Common myeloid progenitor, CD34-positive (primary cell): ENCODE results near the gene PID1. TPM values are rescaled to one million over a fixed set of nuclear protein-coding genes. Genes with fewer than 3 reads are reported as not detected.

Source experiments
- CTCF ChIA-PET: fragments of 350-600 bp; sonication (Branson Sonifier 250); formaldehyde crosslinking; loops from one replicate; lab custom pipeline; 2021; ENCODE audit warnings: antibody characterized with exemption; lab: Charles Lee
- POLR2A ChIA-PET: fragments of 350-600 bp; sonication (Branson Sonifier 250); formaldehyde crosslinking; loops from one replicate; lab custom pipeline; 2021; ENCODE audit warnings: antibody characterized with exemption; lab: Charles Lee
- DNase-seq, 3 donors: peaks; one replicate each; pipeline versions ENCODE4 v3.0.0 to v3.0.0-alpha.2; 2013
- H3K27ac ChIP-seq, 2 experiments: 1 replicate in 1 of 2; 2 replicates in 1 of 2; pipeline ENCODE4 v1.7.0; 2013; ENCODE audit warnings: inconsistent platforms in 2 of 2, low read length in 2 of 2, mild to moderate bottlenecking in 2 of 2, low read depth in 1 of 2, moderate library complexity in 1 of 2; ENCODE audit not compliant: severe bottlenecking in 2 of 2, insufficient read depth in 1 of 2, poor library complexity in 1 of 2
- H3K27me3 ChIP-seq, 5 experiments: replicated peaks in 2 of 5; 1 replicate in 3 of 5; 2 replicates in 2 of 5; pipeline versions ENCODE4 v1.6.1 to v1.7.0; 2013; ENCODE audit warnings: low read length in 4 of 5, mild to moderate bottlenecking in 2 of 5, moderate library complexity in 2 of 5, inconsistent platforms in 1 of 5; ENCODE audit not compliant: insufficient read depth in 5 of 5, control insufficient read depth in 4 of 5
- H3K36me3 ChIP-seq, 4 experiments: 1 replicate in 2 of 4; 2 replicates in 2 of 4; pipeline versions ENCODE4 v1.6.1 to v1.7.0; 2013; ENCODE audit warnings: low read length in 3 of 4, control low read depth in 1 of 4, mild to moderate bottlenecking in 1 of 4; ENCODE audit not compliant: control insufficient read depth in 4 of 4, insufficient read depth in 4 of 4
- H3K4me1 ChIP-seq, 4 experiments: 1 replicate in 3 of 4; 2 replicates in 1 of 4; pipeline versions ENCODE4 v1.6.1 to v1.7.1; 2013; ENCODE audit warnings: low read length in 3 of 4, mild to moderate bottlenecking in 3 of 4, control low read depth in 1 of 4, inconsistent platforms in 1 of 4, moderate library complexity in 1 of 4; ENCODE audit not compliant: control insufficient read depth in 4 of 4, insufficient read depth in 4 of 4; ENCODE audit errors: control extremely low read depth in 1 of 4
- H3K4me3 ChIP-seq, 7 experiments: 1 replicate in 4 of 7; 2 replicates in 3 of 7; pipeline versions ENCODE4 v1.5.1 to v1.7.0; 2013; ENCODE audit warnings: mild to moderate bottlenecking in 7 of 7, low read length in 6 of 7, moderate library complexity in 6 of 7, inconsistent platforms in 2 of 7, low read depth in 2 of 7, control low read depth in 1 of 7; ENCODE audit not compliant: insufficient read depth in 4 of 7, control insufficient read depth in 1 of 7; ENCODE audit errors: extremely low read depth in 1 of 7
- H3K9me3 ChIP-seq, 5 experiments: 1 replicate in 4 of 5; 2 replicates in 1 of 5; pipeline versions ENCODE4 v1.6.1 to v1.7.1; 2013; ENCODE audit warnings: low read length in 4 of 5, mild to moderate bottlenecking in 2 of 5, inconsistent platforms in 1 of 5, low read depth in 1 of 5, moderate library complexity in 1 of 5; ENCODE audit not compliant: control insufficient read depth in 4 of 5, insufficient read depth in 2 of 5; ENCODE audit errors: control extremely low read depth in 1 of 5
- WGBS: methylation state at CpG from one replicate; pipeline ENCODE4 v1.1.5; 2013; ENCODE audit not compliant: insufficient coverage; 5-methylcytosine and 5-hydroxymethylcytosine counted together
- polyA plus RNA-seq: library from polyadenylated mRNA; unstranded; fragments of 120-200 nt; gene quantifications from one replicate; pipeline ENCODE4 v1.2.1, GENCODE V29; 2013

PID1 gene
- 0.08 TPM for polyA plus RNA-seq

- Histone ChIP-seq H3K27me3 (peaks cover 15 to 61% (median 26%) of the 10 kb centered on the region in 5 experiments), H3K4me3 (peak within 1 kb of the TSS in 2 of 7 experiments; percentile 1 to 32), H3K9me3 (no peaks in the 10 kb centered on the region), H3K4me1 (no peaks in the 10 kb centered on the region), H3K36me3 (no peaks in the 10 kb centered on the region), H3K27ac (no peak within 1 kb of the TSS)
- WGBS, result 11% methylated on average over 30 of the region's 68 CpGs
- DNase-seq, result peak in 1 of 3 donors; percentile 1
- POLR2A ChIA-PET, result no interaction called here
- CTCF ChIA-PET, result no interaction called here
Observed at GRCh38 chr2:229270551-229271410, at the start of gene PID1. TSS of gene PID1 (minus strand) at chr2:229271287. CDS start at chr2:229271043, 244 bp downstream.

- no peaks in the 10 kb centered on the region for H3K36me3 ChIP-seq
- WGBS, result no CpG with 5 or more reads among the region's 3 CpGs
- H3K4me1 ChIP-seq, result no peaks in the 10 kb centered on the region
- DNase-seq, result no peak
- ChIA-PET CTCF (no interaction called here), POLR2A (no interaction called here)
- no peaks in the 10 kb centered on the region for H3K9me3 ChIP-seq
- H3K4me3 ChIP-seq, result no peak overlapping the region
- no peak overlapping the region for H3K27ac ChIP-seq
- no peaks in the 10 kb centered on the region for H3K27me3 ChIP-seq
Observed at GRCh38 chr2:229319558-229319957, 48.5 kb upstream of the PID1 start.

GRCh38 chr2:229314117-229314516 is 43.0 kb upstream of the PID1 start:
- H3K27ac ChIP-seq, result no peak overlapping the region

GRCh38 chr2:229313591-229313990 is 42.5 kb upstream of the PID1 start:
- CTCF ChIA-PET, result no interaction called here
- DNase-seq, result no peak

More at GRCh38 chr2:229314117-229314516, 43.0 kb upstream of the PID1 start:
- H3K36me3 ChIP-seq, result no peaks in the 10 kb centered on the region
- H3K4me1 ChIP-seq, result no peaks in the 10 kb centered on the region
- peaks cover 0 to 3% (median 0%) of the 10 kb centered on the region in 5 experiments for H3K27me3 ChIP-seq
- no peak overlapping the region for H3K4me3 ChIP-seq
- ChIA-PET CTCF (no interaction called here), POLR2A (no interaction called here)
- 96% methylated on average over 5 of the region's 5 CpGs for WGBS
- H3K9me3 ChIP-seq, result no peaks in the 10 kb centered on the region
- no peak for DNase-seq

GRCh38 chr2:229301237-229301636 is 30.1 kb upstream of the PID1 start:
- WGBS, result 64% methylated on average over 2 of the region's 2 CpGs
- H3K27me3 ChIP-seq, result no peaks in the 10 kb centered on the region
- no peak overlapping the region for H3K4me3 ChIP-seq
- no peaks in the 10 kb centered on the region for H3K9me3 ChIP-seq
- H3K27ac ChIP-seq, result no peak overlapping the region
- H3K4me1 ChIP-seq, result no peaks in the 10 kb centered on the region
- POLR2A ChIA-PET, result no interaction called here
- no peak for DNase-seq
- no peaks in the 10 kb centered on the region for H3K36me3 ChIP-seq
- CTCF ChIA-PET, result no interaction called here

More at GRCh38 chr2:229313591-229313990, 42.5 kb upstream of the PID1 start:
- Histone ChIP-seq H3K27me3 (peaks cover 0 to 3% (median 0%) of the 10 kb centered on the region in 5 experiments), H3K4me3 (no peak overlapping the region), H3K36me3 (no peaks in the 10 kb centered on the region), H3K4me1 (no peaks in the 10 kb centered on the region), H3K9me3 (no peaks in the 10 kb centered on the region), H3K27ac (no peak overlapping the region)
- no CpG with 5 or more reads among the region's 3 CpGs for WGBS
- POLR2A ChIA-PET, result no interaction called here

- CTCF ChIA-PET, result no interaction called here
- WGBS, result no CpG with 5 or more reads among the region's 3 CpGs
- no peak overlapping the region for H3K27ac ChIP-seq
Observed at GRCh38 chr2:229300790-229301189, 29.7 kb upstream of the PID1 start.

GRCh38 chr2:229300371-229300770 is 29.3 kb upstream of the PID1 start:
- CTCF ChIA-PET, result no interaction called here
- H3K36me3 ChIP-seq, result no peaks in the 10 kb centered on the region
- H3K4me3 ChIP-seq, result no peak overlapping the region
- no peaks in the 10 kb centered on the region for H3K9me3 ChIP-seq
- H3K27ac ChIP-seq, result no peak overlapping the region
- H3K4me1 ChIP-seq, result no peaks in the 10 kb centered on the region
- DNase-seq, result no peak
- no peaks in the 10 kb centered on the region for H3K27me3 ChIP-seq
- WGBS, result 89% methylated on average over 1 of the region's 1 CpG
- POLR2A ChIA-PET, result no interaction called here

More at GRCh38 chr2:229300790-229301189, 29.7 kb upstream of the PID1 start:
- H3K9me3 ChIP-seq, result no peaks in the 10 kb centered on the region
- no peaks in the 10 kb centered on the region for H3K4me1 ChIP-seq
- H3K4me3 ChIP-seq, result no peak overlapping the region
- H3K27me3 ChIP-seq, result no peaks in the 10 kb centered on the region
- no peak for DNase-seq
- POLR2A ChIA-PET, result no interaction called here
- no peaks in the 10 kb centered on the region for H3K36me3 ChIP-seq
